ENCODE data around the gene OR1C1. TPM values are rescaled to one million over a fixed set of nuclear protein-coding genes. Genes with fewer than 3 reads are reported as not detected.
"Not testable (repeated sequence)": the region's sequence is repeated elsewhere in the genome, so short reads cannot be mapped to it uniquely, and the experiment has no call there.

OR1C1 gene
- total RNA-seq, 4 donors from 2014 or later, result not detected

DNA sequence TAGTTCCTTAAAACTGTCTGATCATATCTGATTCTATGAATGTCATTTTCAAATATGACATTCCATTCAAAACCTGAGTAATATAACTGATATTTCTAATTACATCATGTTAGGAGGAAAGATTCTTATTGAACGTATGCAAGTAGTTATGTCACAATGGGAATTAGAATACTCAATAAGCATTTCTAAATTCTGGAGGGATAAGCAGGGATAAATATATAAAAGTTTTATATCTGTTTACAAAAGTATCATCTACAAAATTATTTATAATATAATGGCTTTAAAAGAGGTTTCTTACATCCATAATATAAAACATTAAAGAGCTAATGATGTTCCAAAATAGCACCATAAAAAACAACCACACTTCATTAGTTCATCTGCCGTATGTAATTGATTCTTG, 12.3 kb downstream of the OR1C1 start, which contains the start of gene OR14A2:
Gene OR14A2 (minus strand): TSS at position 101 of the 400 bp plus-strand sequence.
- H3K36me3 ChIP-seq, result no peaks in the 10 kb centered on the region
- no peaks in the 10 kb centered on the region for H3K27me3 ChIP-seq
- 88 to 89% methylated on average over 2 of the region's 2 CpGs for WGBS, 2 donors (ENCODE audit: low coverage in 1 of 2)
- no peaks in the 10 kb centered on the region for H3K9me3 ChIP-seq
- TF ChIP-seq POLR2A (IDR thresholded peaks at IDR 0.05), result no peak
- TF ChIP-seq POLR2AphosphoS5 (IDR thresholded peaks at IDR 0.05), result no peak
- TF ChIP-seq, protein P1, sequence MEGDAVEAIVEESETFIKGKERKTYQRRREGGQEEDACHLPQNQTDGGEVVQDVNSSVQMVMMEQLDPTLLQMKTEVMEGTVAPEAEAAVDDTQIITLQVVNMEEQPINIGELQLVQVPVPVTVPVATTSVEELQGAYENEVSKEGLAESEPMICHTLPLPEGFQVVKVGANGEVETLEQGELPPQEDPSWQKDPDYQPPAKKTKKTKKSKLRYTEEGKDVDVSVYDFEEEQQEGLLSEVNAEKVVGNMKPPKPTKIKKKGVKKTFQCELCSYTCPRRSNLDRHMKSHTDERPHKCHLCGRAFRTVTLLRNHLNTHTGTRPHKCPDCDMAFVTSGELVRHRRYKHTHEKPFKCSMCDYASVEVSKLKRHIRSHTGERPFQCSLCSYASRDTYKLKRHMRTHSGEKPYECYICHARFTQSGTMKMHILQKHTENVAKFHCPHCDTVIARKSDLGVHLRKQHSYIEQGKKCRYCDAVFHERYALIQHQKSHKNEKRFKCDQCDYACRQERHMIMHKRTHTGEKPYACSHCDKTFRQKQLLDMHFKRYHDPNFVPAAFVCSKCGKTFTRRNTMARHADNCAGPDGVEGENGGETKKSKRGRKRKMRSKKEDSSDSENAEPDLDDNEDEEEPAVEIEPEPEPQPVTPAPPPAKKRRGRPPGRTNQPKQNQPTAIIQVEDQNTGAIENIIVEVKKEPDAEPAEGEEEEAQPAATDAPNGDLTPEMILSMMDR (IDR thresholded peaks at IDR 0.05), result no peak
- TF ChIP-seq EP300 (IDR thresholded peaks at IDR 0.05; ENCODE audit: low read depth), result no peak
- no peaks in the 10 kb centered on the region for H3K4me1 ChIP-seq
- DNase-seq, result no peak
- in situ Hi-C loops (cut with MboI; ENCODE audit: low pct_ligation_motif_present in 1 of 4, low pct_unique_long_range_greater_than_20kb in 1 of 4, low sequenced_read_pairs in 3 of 4), result no loop called here
- no peak within 1 kb of the TSS for H3K27ac ChIP-seq
- intact Hi-C loops (cut with DNase I; ENCODE audit: low total_unique reads), result no loop called here
- H3K4me3 ChIP-seq, result no peak within 1 kb of the TSS

DNA sequence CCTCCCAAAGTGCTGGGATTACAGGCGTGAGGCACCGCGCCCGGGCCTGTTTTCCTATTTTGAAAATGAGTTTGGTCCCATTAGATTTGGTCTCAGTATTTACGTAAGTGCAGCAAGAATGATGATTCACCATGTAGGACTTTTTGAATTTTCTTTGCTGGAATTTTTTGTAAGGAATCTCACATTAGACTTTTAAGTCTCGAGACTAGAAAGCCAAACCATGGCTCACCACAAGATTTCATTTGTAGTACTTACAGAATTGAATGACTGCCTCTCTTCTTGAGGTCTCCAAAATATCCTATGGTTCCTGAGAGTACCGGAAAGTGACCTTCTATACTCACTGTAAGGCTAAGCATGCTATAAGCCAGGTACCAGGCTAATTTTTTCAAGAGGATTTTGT, 12.7 kb downstream of the OR1C1 start:
- no peaks in the 10 kb centered on the region for H3K4me1 ChIP-seq
- in situ Hi-C loops (cut with MboI; ENCODE audit: low pct_ligation_motif_present in 1 of 4, low pct_unique_long_range_greater_than_20kb in 1 of 4, low sequenced_read_pairs in 3 of 4), result no loop called here
- WGBS, 2 donors (ENCODE audit: low coverage in 1 of 2), result 93 to 96% methylated on average over 6 to 7 of the region's 7 CpGs
- H3K27ac ChIP-seq, result no peak overlapping the region
- no peak for DNase-seq
- TF ChIP-seq POLR2A (IDR thresholded peaks at IDR 0.05) (no peak), POLR2AphosphoS5 (IDR thresholded peaks at IDR 0.05) (no peak), EP300 (IDR thresholded peaks at IDR 0.05; ENCODE audit: low read depth) (no peak)
- TF ChIP-seq, protein P1 (IDR thresholded peaks at IDR 0.05), result no peak
- intact Hi-C loops (cut with DNase I; ENCODE audit: low total_unique reads), result no loop called here
- no peak overlapping the region for H3K4me3 ChIP-seq
- no peaks in the 10 kb centered on the region for H3K36me3 ChIP-seq
- no peaks in the 10 kb centered on the region for H3K27me3 ChIP-seq
- no peaks in the 10 kb centered on the region for H3K9me3 ChIP-seq

DNA sequence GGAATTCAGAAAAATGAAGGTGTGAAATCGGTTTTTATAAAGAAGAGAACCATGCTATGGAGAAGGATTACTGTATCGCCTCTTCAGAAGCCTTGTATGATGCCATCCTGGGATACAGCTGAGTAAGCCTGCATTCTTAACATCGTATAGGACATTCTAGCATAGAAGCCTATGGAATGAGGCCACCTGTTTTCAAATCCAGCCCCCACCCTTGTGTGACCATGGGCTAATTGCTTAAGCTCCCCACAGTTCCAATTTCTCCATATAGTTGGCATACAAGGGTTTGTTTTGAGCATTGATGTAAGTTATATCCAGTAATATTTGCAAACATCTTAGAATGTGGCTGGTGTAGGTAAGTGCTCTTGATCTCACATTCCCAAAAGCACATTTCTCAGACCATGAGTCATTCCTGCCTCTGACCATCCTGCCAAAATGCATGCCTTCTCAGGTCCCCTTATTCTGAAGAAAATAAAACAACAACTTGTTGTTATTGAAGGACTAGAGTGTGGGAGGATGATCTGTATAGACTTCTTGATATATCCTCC, 13.9 kb downstream of the OR1C1 start:
- Histone ChIP-seq H3K27me3 (no peaks in the 10 kb centered on the region), H3K4me3 (no peak overlapping the region), H3K36me3 (no peaks in the 10 kb centered on the region), H3K4me1 (no peaks in the 10 kb centered on the region), H3K27ac (no peak overlapping the region), H3K9me3 (no peaks in the 10 kb centered on the region)
- TF ChIP-seq, protein P1 (IDR thresholded peaks at IDR 0.05), result no peak
- no peak for TF ChIP-seq POLR2A (IDR thresholded peaks at IDR 0.05)
- TF ChIP-seq POLR2AphosphoS5 (IDR thresholded peaks at IDR 0.05), result no peak
- no peak for TF ChIP-seq EP300 (IDR thresholded peaks at IDR 0.05; ENCODE audit: low read depth)
- WGBS, 2 donors (ENCODE audit: low coverage in 1 of 2), result 77 to 89% methylated on average over 3 of the region's 3 CpGs
- in situ Hi-C loops (cut with MboI; ENCODE audit: low pct_ligation_motif_present in 1 of 4, low pct_unique_long_range_greater_than_20kb in 1 of 4, low sequenced_read_pairs in 3 of 4) (no loop called here), intact Hi-C loops (cut with DNase I; ENCODE audit: low total_unique reads) (no loop called here)
- no peak for DNase-seq

DNA sequence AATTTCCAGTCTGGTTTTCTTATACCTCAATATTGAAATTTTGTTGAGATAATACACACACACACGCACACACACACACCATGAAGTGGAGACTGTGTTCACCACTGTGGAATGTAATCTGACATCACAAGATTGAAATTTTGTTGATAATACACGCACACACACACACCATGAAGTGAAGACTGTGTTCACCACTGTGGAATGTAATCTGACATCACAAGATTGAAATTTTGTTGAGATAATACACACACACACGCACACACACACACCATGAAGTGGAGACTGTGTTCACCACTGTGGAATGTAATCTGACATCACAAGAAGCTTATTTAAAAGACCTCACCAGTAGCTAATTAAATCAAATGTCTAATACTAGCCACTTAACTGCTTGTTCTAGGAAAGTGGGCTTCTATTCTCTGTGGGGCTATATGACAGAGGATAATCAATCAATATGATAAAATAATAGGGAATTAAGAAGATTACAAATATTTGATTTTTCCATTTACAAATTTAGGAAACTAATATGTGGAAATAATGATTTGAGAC, 18.1 kb downstream of the OR1C1 start:
- H3K4me3 ChIP-seq; H3K4me1 ChIP-seq; H3K36me3 ChIP-seq; intact Hi-C loops (cut with DNase I; ENCODE audit: low total_unique reads); H3K9me3 ChIP-seq; DNase-seq; in situ Hi-C loops (cut with MboI; ENCODE audit: low pct_ligation_motif_present in 1 of 4, low pct_unique_long_range_greater_than_20kb in 1 of 4, low sequenced_read_pairs in 3 of 4); H3K27ac ChIP-seq; H3K27me3 ChIP-seq: not testable (repeated sequence)
- WGBS, 2 donors (ENCODE audit: low coverage in 1 of 2), result 60 to 65% methylated on average over 3 of the region's 3 CpGs

DNA sequence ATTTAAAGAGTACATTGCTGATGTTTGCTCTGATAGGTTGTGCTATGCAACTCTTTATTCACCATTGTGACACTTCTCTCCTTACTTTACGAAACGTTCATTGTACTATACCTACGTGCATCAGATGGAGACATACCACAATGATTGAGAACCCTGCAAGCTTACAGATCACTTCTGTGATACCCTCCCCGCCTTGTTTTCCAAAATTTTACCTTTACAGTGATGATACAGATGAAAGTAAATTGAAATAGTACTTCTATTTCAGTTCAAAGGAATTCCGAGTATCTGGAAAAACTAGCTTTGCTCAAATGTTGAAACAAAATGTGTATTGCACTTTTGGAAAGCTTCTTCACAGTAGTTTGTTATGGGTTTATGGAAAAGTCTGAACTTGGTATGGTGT, 18.6 kb downstream of the OR1C1 start:
- DNase-seq, result no peak
- H3K4me3 ChIP-seq, result no peak overlapping the region
- no peaks in the 10 kb centered on the region for H3K27me3 ChIP-seq
- WGBS, 2 donors (ENCODE audit: low coverage in 1 of 2), result 82% methylated on average over 5 of the region's 5 CpGs
- H3K36me3 ChIP-seq, result no peaks in the 10 kb centered on the region
- H3K27ac ChIP-seq, result no peak overlapping the region
- no peaks in the 10 kb centered on the region for H3K4me1 ChIP-seq
- H3K9me3 ChIP-seq, result no peaks in the 10 kb centered on the region
- in situ Hi-C loops (cut with MboI; ENCODE audit: low pct_ligation_motif_present in 1 of 4, low pct_unique_long_range_greater_than_20kb in 1 of 4, low sequenced_read_pairs in 3 of 4) (no loop called here), intact Hi-C loops (cut with DNase I; ENCODE audit: low total_unique reads) (no loop called here)
- TF ChIP-seq POLR2AphosphoS5 (IDR thresholded peaks at IDR 0.05) (no peak), POLR2A (IDR thresholded peaks at IDR 0.05) (no peak)
- TF ChIP-seq, protein P1 (IDR thresholded peaks at IDR 0.05), result no peak
